Erythroblast (primary cell): ENCODE measurements around the gene S100A2.

ENCODE experiments used
- DNase-seq, 2 experiments: peaks; one replicate each; lab custom pipeline; 2025; lab: John Stamatoyannopoulos, UW
- GATA1 ChIP-seq: IDR thresholded peaks from 2 replicates; pipeline ENCODE4 v1.6.1; 2011; ENCODE audit warnings: low read depth, mild to moderate bottlenecking, control low read depth, low read length, moderate library complexity
- POLR2A ChIP-seq: IDR thresholded peaks from 2 replicates; pipeline ENCODE4 v1.6.1; 2011; ENCODE audit warnings: mild to moderate bottlenecking, low read length

Gene S100A2

GRCh38 chr1:153513666-153514065, 52.0 kb downstream of the S100A2 start:
- TF ChIP-seq POLR2A: no peak
- DNase-seq: no peak

DNA sequence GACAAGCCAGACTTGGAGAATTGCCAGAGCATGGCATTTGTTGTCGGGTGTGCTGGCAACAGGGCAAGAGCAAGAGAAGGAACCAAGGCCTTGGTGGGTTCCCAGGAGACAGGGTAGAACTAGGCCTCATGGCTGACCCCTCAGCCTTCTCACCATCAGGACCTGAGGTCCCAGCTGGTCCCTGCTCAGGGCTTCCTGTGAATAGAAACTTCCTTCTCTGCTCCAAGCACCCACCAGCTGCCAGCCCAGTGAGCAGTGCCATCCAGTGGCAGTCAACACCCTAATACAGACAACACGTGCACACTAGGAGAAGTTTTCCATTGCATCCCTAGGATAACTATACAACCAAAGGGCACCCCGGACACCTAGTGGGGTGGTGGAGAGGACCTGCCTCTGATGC, 52.6 kb downstream of the S100A2 start:
- TF ChIP-seq GATA1 (no peak), POLR2A (no peak)
- DNase-seq: no peak
